WI38 (cell line): ENCODE data around the gene ZSWIM6.

Source experiments
- H3K4me3 ChIP-seq: 2 replicates; pipeline ENCODE4 v1.5.1; 2011; ENCODE audit warnings: low read depth, mild to moderate bottlenecking, control low read depth, low read length
- CTCF ChIP-seq: IDR thresholded peaks from 2 replicates; pipeline ENCODE4 v1.5.1; 2012; ENCODE audit warnings: low read depth, mild to moderate bottlenecking, control low read depth, low read length

ZSWIM6 gene

GRCh38 chr5:61342071-61342501 is 10.0 kb downstream of the ZSWIM6 start:
- TF ChIP-seq CTCF: no peak
- no peak overlapping the region for H3K4me3 ChIP-seq

- no peak overlapping the region for H3K4me3 ChIP-seq
- TF ChIP-seq CTCF: no peak
These were observed 12.3 kb downstream of the ZSWIM6 start for GRCh38 chr5:61344187-61344944.

GRCh38 chr5:61346511-61346910 is 14.5 kb downstream of the ZSWIM6 start:
- no peak overlapping the region for H3K4me3 ChIP-seq
- TF ChIP-seq CTCF: no peak

GRCh38 chr5:61347080-61347479 is 15.0 kb downstream of the ZSWIM6 start:
- TF ChIP-seq CTCF: no peak
- H3K4me3 ChIP-seq: no peak overlapping the region

GRCh38 chr5:61348447-61348846 is 16.4 kb downstream of the ZSWIM6 start:
- TF ChIP-seq CTCF: no peak
- H3K4me3 ChIP-seq: no peak overlapping the region

- no peak overlapping the region for H3K4me3 ChIP-seq
- no peak for TF ChIP-seq CTCF
These were observed 17.9 kb downstream of the ZSWIM6 start for GRCh38 chr5:61349935-61350334.

GRCh38 chr5:61350535-61350934 is 18.5 kb downstream of the ZSWIM6 start:
- no peak for TF ChIP-seq CTCF
- H3K4me3 ChIP-seq: no peak overlapping the region
